Fibroblast of peridontal ligament (primary cell): ENCODE results near the gene FOXI1.

Experiments
- DNase-seq: peaks from one replicate; pipeline ENCODE4 v3.0.0-alpha.2; 2010; ENCODE audit errors: extremely low read depth

The FOXI1 gene

GRCh38 chr5:170105642-170106611 lies at the start of gene FOXI1:
TSS of gene FOXI1 (plus strand) at chr5:170105897. CDS start at chr5:170105958, 61 bp downstream.
- no peak for DNase-seq

DNA sequence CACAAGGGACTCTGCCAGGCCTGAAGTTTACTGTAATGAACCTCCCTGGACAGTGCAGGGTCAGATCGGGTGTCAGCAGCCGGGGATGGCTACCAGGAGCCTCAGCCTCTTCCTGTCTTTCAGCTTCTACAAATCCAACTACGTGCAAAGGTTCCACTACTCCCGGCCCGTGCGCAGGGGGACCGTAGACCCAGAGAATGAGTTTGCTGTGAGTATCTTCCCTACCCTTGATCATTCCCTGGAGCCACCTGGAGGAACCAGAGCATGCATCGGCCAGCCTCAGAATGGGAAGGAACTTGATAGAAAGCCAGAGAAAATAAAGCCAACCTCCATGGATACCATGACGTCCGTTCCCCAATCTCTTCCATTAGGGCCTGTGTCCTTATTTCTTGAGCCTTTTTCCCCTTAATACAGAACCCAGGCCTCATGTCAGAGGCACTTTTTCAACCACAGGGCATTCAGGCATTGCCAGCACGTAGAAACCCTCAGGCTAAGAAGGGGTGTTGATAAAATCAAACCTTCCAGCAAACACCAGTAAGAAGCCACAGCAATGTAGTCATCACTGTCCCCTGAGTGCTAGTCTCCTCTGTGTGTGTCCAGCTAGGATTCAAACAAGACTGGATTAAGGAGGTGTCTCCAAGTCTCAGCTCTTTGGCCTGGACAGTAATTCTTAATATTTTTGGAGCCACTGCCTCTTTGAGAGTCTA lies 49.0 kb upstream of the FOXI1 start:
- DNase-seq = no peak

DNA sequence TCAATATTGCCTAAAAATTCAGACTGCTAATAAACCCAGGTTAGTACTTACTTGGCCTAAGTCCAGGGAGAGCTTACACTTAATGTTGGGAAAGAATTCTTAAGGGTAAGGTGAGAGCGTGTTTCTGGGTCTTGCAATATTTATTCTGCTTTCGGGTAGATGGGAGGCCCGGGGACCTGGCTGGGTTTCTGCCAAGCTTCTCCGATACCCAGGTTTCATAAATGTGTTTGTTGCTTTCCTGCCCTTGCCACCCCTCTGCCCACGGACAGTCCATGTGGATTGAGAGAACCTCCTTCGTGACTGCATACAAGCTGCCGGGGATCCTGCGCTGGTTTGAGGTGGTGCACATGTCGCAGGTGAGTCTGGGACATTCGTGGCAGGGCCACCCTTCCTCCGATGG lies 48.4 kb upstream of the FOXI1 start:
- DNase-seq = no peak

DNA sequence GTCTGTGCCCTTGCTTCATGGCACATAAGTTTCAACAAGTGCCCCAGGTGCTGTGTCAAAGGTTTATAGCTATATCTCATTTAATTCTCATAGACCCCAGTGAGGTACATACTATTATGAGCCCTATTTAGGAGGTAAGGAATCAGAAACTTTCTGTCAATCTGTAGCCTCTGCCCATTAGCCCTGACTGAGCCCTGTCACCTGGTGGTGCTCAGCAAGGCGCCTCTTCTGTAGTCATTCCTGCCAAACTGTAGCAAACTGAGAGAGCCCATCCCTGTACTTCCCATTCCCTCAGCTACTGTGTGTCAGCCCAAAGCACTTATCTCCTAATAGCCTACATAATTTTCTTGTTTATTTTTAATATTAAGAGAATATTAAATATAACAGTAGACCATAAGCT lies 46.5 kb upstream of the FOXI1 start:
- DNase-seq = no peak

GRCh38 chr5:170067152-170067551 lies 38.5 kb upstream of the FOXI1 start:
- no peak for DNase-seq

- DNase-seq = no peak
Measured at GRCh38 chr5:170067574-170068170, 38.0 kb upstream of the FOXI1 start.

DNA sequence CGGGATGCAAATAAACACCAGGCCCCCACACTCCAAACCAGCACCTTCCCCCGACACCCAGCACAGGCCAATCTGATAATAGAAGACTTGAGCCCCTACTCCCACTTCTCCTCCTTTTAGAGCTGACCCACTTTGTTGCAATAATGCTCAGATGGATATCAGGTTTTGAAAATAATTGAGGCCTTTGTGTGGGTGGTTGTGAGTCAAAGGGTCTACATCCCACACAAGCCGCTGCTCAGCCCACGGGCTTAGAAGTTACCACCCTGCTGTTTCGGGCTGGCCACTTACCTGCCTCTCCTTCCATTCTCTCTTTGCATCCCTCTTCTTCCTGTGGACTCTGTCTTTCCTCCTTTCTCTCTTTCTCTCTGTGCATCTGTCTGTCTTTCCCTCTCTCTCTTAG lies 36.2 kb upstream of the FOXI1 start:
- no peak for DNase-seq

GRCh38 chr5:170070556-170071412 lies 34.9 kb upstream of the FOXI1 start:
- peak; percentile 23 for DNase-seq

- no peak for DNase-seq
Measured at GRCh38 chr5:170071748-170072147, 33.9 kb upstream of the FOXI1 start.

DNA sequence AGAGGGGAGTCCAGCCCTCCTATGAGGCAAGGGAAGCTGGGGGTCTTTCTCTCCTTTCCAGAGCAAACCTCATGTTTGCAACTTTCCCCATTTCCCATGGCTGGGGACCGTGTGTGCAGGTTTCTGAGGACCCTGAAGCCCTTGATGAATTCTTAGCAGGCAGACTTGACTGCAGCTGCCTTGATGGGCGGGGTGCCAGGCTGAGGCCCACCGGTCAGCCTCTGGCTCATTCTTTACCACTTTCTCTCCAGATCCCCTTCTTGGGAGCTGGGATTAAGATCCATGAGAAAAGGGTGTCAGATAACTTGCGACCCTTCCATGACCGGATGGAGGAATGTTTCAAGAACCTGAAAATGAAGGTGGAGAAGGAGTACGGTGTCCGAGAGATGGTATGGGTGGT lies 30.0 kb upstream of the FOXI1 start:
- DNase-seq = no peak

GRCh38 chr5:170076211-170076610 lies 29.5 kb upstream of the FOXI1 start:
- peak; percentile 4 for DNase-seq

DNA sequence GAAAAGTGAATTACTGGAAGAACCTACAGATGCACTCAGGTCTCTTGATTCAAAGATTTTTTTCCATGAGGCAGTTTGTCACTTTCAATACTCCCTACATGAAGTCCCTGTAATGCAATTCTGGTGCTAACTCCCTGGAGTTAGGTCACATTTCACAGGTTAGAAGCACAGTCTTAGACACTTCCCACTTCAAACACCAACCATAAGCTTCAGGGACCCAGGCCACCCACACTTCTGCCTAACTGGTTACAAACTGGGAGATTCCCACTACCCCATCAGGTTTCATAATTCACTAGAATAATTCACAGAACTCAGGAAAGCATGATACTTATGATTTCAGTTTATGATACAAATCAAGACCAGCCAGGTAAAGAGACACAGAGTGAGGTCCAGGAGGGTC lies 29.0 kb upstream of the FOXI1 start:
- DNase-seq = no peak

- no peak for DNase-seq
Measured at GRCh38 chr5:170077526-170077925, 28.2 kb upstream of the FOXI1 start.

- DNase-seq = no peak
Measured at GRCh38 chr5:170078458-170078857, 27.2 kb upstream of the FOXI1 start.

- no peak for DNase-seq
Measured at GRCh38 chr5:170078931-170079330, 26.8 kb upstream of the FOXI1 start.

DNA sequence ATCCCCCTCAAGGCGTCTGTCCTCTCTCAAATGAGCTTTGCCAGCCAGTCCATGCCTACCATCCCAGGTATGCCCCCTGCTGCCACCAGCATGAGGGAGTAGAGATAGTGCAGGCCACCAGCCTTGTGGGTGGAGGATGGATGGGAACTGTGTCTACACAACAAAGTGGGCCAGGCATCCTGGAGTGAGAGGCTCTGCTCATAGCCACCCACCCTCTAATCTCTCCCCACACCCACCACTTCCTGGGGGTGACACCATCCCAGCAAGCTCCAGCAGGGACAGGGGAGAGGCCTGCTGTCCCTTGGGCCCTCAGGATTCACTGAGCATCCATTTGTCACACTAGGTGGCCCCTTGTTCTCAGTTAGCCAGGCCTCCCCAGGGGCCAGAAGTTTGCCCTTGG lies 25.5 kb upstream of the FOXI1 start:
- DNase-seq = no peak

- no peak for DNase-seq
Measured at GRCh38 chr5:170080786-170081445, 24.8 kb upstream of the FOXI1 start.

DNA sequence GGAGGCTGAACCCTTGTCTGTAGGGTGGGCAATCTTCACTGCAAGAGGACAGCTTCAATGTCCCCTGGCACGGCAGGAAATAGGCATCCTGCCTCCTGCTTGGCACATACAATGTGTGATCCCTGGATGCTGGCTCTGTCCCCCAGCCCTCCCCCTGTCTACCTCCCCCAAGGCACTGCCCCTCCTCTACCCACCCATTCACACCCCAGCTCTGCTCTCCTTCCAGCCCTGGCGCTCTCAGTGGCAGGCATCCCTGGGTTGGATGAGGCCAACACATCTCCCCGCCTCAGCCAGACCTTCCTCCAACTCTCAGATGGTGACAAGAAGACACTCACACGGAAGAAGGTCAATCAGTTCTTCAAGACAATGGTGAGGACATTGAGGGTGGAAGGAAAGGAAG lies 24.1 kb upstream of the FOXI1 start:
- DNase-seq = no peak

- no peak for DNase-seq
Measured at GRCh38 chr5:170082701-170083100, 23.0 kb upstream of the FOXI1 start.

DNA sequence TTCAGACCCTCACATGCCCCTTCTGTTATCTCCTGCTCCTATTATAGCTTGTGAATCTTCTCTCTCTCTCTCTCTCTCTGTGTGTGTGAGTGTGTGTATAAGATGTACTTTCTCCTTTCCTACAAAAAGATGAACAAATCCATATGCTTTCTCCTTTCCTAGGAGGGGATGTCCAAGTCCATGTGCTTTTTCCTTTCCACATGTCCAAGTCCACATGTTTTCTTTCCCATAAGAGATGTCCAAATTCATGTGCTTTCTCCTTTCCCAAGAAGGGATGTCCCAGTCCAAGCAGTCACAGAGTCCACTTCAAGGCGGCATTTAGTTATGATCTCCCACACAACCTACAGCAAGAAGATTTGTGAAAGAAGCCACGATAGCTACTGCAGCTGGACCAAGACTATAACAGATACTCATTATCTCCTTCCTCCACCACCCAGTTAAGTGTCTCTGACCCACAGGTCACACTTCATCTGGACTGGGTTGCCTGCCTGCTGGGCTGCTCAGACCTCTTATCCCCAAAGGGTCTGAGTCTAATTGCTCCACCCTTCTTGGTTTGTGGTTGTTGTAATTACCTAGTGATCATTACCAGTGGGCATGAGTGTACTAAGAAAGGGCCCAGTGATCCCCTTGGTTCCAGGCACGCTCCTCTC lies 18.4 kb upstream of the FOXI1 start:
- no peak for DNase-seq
